DOHH2 (cell line): Measurements from ENCODE around the gene AKNA.

ENCODE experiments used
- H3F3A ChIP-seq: fragments of 200-600 bp; sonication (generic), shearing (Covaris generic); 2 replicates; pipeline ENCODE4 v1.6.0; 2016; ENCODE audit warnings: antibody characterized with exemption, mild to moderate bottlenecking; ENCODE audit not compliant: control insufficient read depth, insufficient read depth
- H3K27ac ChIP-seq: fragments of 200-600 bp; sonication (generic); 2 replicates; pipeline ENCODE4 v1.5.1; 2014; ENCODE audit warnings: low read depth, mild to moderate bottlenecking, low read length, moderate library complexity
- H3K27me3 ChIP-seq: fragments of 200-600 bp; sonication (generic); 2 replicates; pipeline ENCODE4 v1.6.1; 2014; ENCODE audit warnings: mild to moderate bottlenecking, low read length, mixed read lengths; ENCODE audit not compliant: control insufficient read depth
- H3K36me3 ChIP-seq: fragments of 200-600 bp; sonication (generic); 2 replicates; pipeline ENCODE4 v1.6.1; 2014; ENCODE audit warnings: mild to moderate bottlenecking, low read length, moderate library complexity, mixed read lengths; ENCODE audit not compliant: control insufficient read depth
- H3K4me1 ChIP-seq: fragments of 200-600 bp; sonication (generic); 2 replicates; pipeline ENCODE4 v1.6.1; 2014; ENCODE audit warnings: mild to moderate bottlenecking, low read length, mixed read lengths; ENCODE audit not compliant: control insufficient read depth
- H3K4me2 ChIP-seq: fragments of 200-600 bp; sonication (generic); 2 replicates; pipeline ENCODE4 v1.6.0; 2014; ENCODE audit warnings: mild to moderate bottlenecking, low read length, moderate library complexity
- H3K4me3 ChIP-seq: fragments of 200-600 bp; sonication (generic); 2 replicates; pipeline ENCODE4 v1.5.1; 2014; ENCODE audit warnings: mild to moderate bottlenecking, low read length, mixed read lengths
- H3K79me2 ChIP-seq: fragments of 200-600 bp; sonication (generic); 2 replicates; pipeline ENCODE4 v1.6.1; 2014; ENCODE audit warnings: mild to moderate bottlenecking, low read length, mixed read lengths; ENCODE audit not compliant: control insufficient read depth
- H3K9me2 ChIP-seq: fragments of 200-600 bp; sonication (generic); replicated peaks from 2 replicates; pipeline ENCODE4 v1.6.1; 2014; ENCODE audit warnings: mild to moderate bottlenecking, low read length, mixed read lengths; ENCODE audit not compliant: control insufficient read depth
- H3K9me3 ChIP-seq: fragments of 200-600 bp; sonication (generic); 2 replicates; pipeline ENCODE4 v1.6.1; 2014; ENCODE audit warnings: antibody characterized with exemption, low read length, mixed read lengths; ENCODE audit not compliant: control insufficient read depth, insufficient read depth
- H4K20me1 ChIP-seq: fragments of 200-600 bp; sonication (generic); 2 replicates; pipeline ENCODE4 v1.6.0; 2014; ENCODE audit warnings: low read depth, mild to moderate bottlenecking, antibody characterized with exemption, low read length, moderate library complexity; ENCODE audit not compliant: control insufficient read depth, insufficient read depth
- CTCF ChIP-seq: fragments of 200-600 bp; sonication (generic); IDR thresholded peaks from one replicate; pipeline ENCODE4 v1.5.1; 2014; ENCODE audit warnings: antibody characterized with exemption, mild to moderate bottlenecking, low read depth, low read length; ENCODE audit not compliant: poor library complexity, severe bottlenecking
- EZH2phosphoT487 ChIP-seq: fragments of 200-600 bp; sonication (generic); IDR thresholded peaks from 2 replicates; pipeline ENCODE4 v1.6.1; 2017; ENCODE audit warnings: borderline replicate concordance, mild to moderate bottlenecking, antibody characterized with exemption, low read length, moderate library complexity, mixed read lengths

Gene AKNA

DNA sequence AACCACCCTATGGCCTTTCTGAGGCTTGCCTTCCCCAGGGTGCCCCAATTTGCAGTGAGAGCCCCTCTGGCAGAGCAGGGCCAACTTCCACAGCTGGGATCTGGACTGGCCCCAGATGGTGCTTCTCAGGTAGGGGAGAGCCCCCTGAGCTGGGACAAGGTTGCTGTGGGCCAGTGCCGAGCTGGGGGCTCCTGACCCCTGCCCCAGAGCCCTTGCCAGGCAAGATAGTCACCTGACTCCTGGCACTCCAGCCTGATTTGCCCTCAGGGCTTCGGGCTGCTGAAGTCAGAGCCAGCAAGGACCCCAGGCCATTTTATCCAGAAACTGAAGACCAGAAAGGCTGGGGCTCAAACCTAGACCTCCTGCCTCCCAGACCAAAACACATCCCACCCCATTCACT, 33.4 kb upstream of the AKNA start:
- H3K36me3 ChIP-seq, result no peaks in the 10 kb centered on the region
- H3K9me2 ChIP-seq, result no peaks in the 10 kb centered on the region
- TF ChIP-seq CTCF, result no peak
- TF ChIP-seq EZH2phosphoT487, result no peak
- no peak overlapping the region for H3K4me2 ChIP-seq
- H3K27me3 ChIP-seq, result peaks cover 22% of the 10 kb centered on the region; the same call in 1 of the 2 replicates
- H3K4me3 ChIP-seq, result no peak overlapping the region
- H3K27ac ChIP-seq, result no peak overlapping the region
- no peaks in the 10 kb centered on the region for H3F3A ChIP-seq
- H3K79me2 ChIP-seq, result no peaks in the 10 kb centered on the region
- no peaks in the 10 kb centered on the region for H4K20me1 ChIP-seq
- no peaks in the 10 kb centered on the region for H3K4me1 ChIP-seq
- H3K9me3 ChIP-seq, result no peaks in the 10 kb centered on the region

DNA sequence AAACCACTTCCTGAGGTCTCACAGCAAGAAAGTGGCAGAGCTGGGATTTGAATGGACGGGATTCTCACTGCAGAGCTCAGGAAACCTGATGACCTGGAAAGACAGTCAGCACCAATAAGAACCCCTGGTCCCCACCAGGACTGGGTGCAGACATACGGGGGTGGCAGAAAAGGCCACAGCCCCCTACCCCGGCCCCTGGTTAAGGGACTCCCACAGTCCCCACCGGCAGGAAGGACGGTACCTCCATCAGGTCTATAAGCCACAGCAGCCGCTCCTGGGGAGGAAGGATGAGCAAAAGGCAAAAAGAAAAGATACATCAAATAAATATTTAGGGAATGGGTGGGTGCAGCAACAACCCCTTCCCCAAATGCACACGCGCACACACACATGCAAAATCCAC, 32.0 kb upstream of the AKNA start:
- TF ChIP-seq EZH2phosphoT487 (no peak), CTCF (no peak)

GRCh38 chr9:114418053-114418452, 30.3 kb upstream of the AKNA start:
- no peaks in the 10 kb centered on the region for H3K4me1 ChIP-seq
- no peak overlapping the region for H3K4me3 ChIP-seq
- TF ChIP-seq CTCF, result no peak
- no peak for TF ChIP-seq EZH2phosphoT487
- no peak overlapping the region for H3K27ac ChIP-seq
- no peaks in the 10 kb centered on the region for H3K36me3 ChIP-seq
- no peaks in the 10 kb centered on the region for H3K9me2 ChIP-seq
- peaks cover 10% of the 10 kb centered on the region; the same call in 1 of the 2 replicates for H3K27me3 ChIP-seq
- H3K79me2 ChIP-seq, result no peaks in the 10 kb centered on the region
- no peaks in the 10 kb centered on the region for H3K9me3 ChIP-seq
- no peaks in the 10 kb centered on the region for H3F3A ChIP-seq
- no peak overlapping the region for H3K4me2 ChIP-seq
- H4K20me1 ChIP-seq, result no peaks in the 10 kb centered on the region

More for the DNA sequence above, 32.0 kb upstream of the AKNA start:
- Histone ChIP-seq H3F3A (no peaks in the 10 kb centered on the region), H3K27ac (no peak overlapping the region), H3K79me2 (no peaks in the 10 kb centered on the region), H3K4me3 (no peak overlapping the region), H3K4me2 (no peak overlapping the region), H3K9me3 (no peaks in the 10 kb centered on the region), H3K9me2 (no peaks in the 10 kb centered on the region), H3K36me3 (no peaks in the 10 kb centered on the region), H4K20me1 (no peaks in the 10 kb centered on the region), H3K4me1 (no peaks in the 10 kb centered on the region), H3K27me3 (peaks cover 16% of the 10 kb centered on the region; the same call in 1 of the 2 replicates)
